ENCODE results near the gene PRSS38.

PRSS38 gene

GRCh38 chr1:227890451-227891222 is 75.2 kb downstream of the PRSS38 start:
- no peak for TF ChIP-seq CTCF (conservative IDR thresholded peaks at IDR 0.05; ENCODE audit: low read depth, low read length)
- no peak overlapping the region for H3K4me3 ChIP-seq (ENCODE audit: low read length)
- DNase-seq (ENCODE audit: low read depth): no peak

GRCh38 chr1:227891223-227891954 is 75.9 kb downstream of the PRSS38 start:
- no peak overlapping the region for H3K4me3 ChIP-seq (ENCODE audit: low read length)
- no peak for TF ChIP-seq CTCF (conservative IDR thresholded peaks at IDR 0.05; ENCODE audit: low read depth, low read length)
- DNase-seq (ENCODE audit: low read depth): no peak

GRCh38 chr1:227891955-227892488 is 76.5 kb downstream of the PRSS38 start:
- TF ChIP-seq CTCF (conservative IDR thresholded peaks at IDR 0.05; ENCODE audit: low read depth, low read length): no peak
- no peak for DNase-seq (ENCODE audit: low read depth)
- no peak overlapping the region for H3K4me3 ChIP-seq (ENCODE audit: low read length)

- TF ChIP-seq CTCF (conservative IDR thresholded peaks at IDR 0.05; ENCODE audit: low read depth, low read length): no peak
- H3K4me3 ChIP-seq (ENCODE audit: low read length): no peak overlapping the region
- no peak for DNase-seq (ENCODE audit: low read depth)
Observed at GRCh38 chr1:227892489-227893299, 77.2 kb downstream of the PRSS38 start.

- DNase-seq (ENCODE audit: low read depth): no peak
- TF ChIP-seq CTCF (conservative IDR thresholded peaks at IDR 0.05; ENCODE audit: low read depth, low read length): no peak
- H3K4me3 ChIP-seq (ENCODE audit: low read length): no peak overlapping the region
Observed at GRCh38 chr1:227893300-227893948, 77.9 kb downstream of the PRSS38 start.

- no peak for TF ChIP-seq CTCF (conservative IDR thresholded peaks at IDR 0.05; ENCODE audit: low read depth, low read length)
- DNase-seq (ENCODE audit: low read depth): no peak
- no peak overlapping the region for H3K4me3 ChIP-seq (ENCODE audit: low read length)
Observed at GRCh38 chr1:227893949-227894721, 78.7 kb downstream of the PRSS38 start.
